Parathyroid adenoma (tissue), 2 donors: ENCODE results near the gene ADAMTS5.

ENCODE experiments used
- H2AFZ ChIP-seq: fragments of 300-600 bp; sonication (generic); one replicate; pipeline ENCODE4 v1.7.0; 2017; ENCODE audit warnings: antibody characterized with exemption, mild to moderate bottlenecking
- H3K27ac ChIP-seq: fragments of 300-600 bp; sonication (generic); one replicate; pipeline ENCODE4 v1.7.0; 2017
- H3K27me3 ChIP-seq: fragments of 300-600 bp; sonication (generic); one replicate; pipeline ENCODE4 v1.7.0; 2017; ENCODE audit warnings: low read length; ENCODE audit not compliant: control insufficient read depth, insufficient read depth
- H3K36me3 ChIP-seq: fragments of 300-600 bp; sonication (generic); one replicate; pipeline ENCODE4 v1.7.0; 2017; ENCODE audit warnings: low read length; ENCODE audit not compliant: control insufficient read depth, insufficient read depth
- H3K4me1 ChIP-seq: fragments of 300-600 bp; sonication (generic); one replicate; pipeline ENCODE4 v1.7.0; 2017; ENCODE audit warnings: control low read depth
- H3K4me2 ChIP-seq: fragments of 300-600 bp; sonication (generic); one replicate; pipeline ENCODE4 v1.7.0; 2017; ENCODE audit warnings: low read length
- H3K4me3 ChIP-seq: fragments of 300-600 bp; sonication (generic); one replicate; pipeline ENCODE4 v1.7.0; 2017; ENCODE audit warnings: low read depth, low read length
- H3K79me2 ChIP-seq: fragments of 300-600 bp; sonication (generic); one replicate; pipeline ENCODE4 v1.7.0; 2017; ENCODE audit warnings: control low read depth
- H3K9ac ChIP-seq: fragments of 300-600 bp; sonication (generic); one replicate; pipeline ENCODE4 v1.7.0; 2017; ENCODE audit warnings: mild to moderate bottlenecking
- H3K9me3 ChIP-seq: fragments of 300-600 bp; sonication (generic); one replicate; pipeline ENCODE4 v1.7.0; 2017; ENCODE audit warnings: low read length; ENCODE audit not compliant: control insufficient read depth
- CTCF ChIP-seq: fragments of 300-600 bp; sonication (generic); IDR thresholded peaks from one replicate; pipeline ENCODE4 v1.7.0; 2017; ENCODE audit warnings: antibody characterized with exemption, mild to moderate bottlenecking
- donor health status: primary hyperparathyroidism.

Gene ADAMTS5

GRCh38 chr21:26965907-26966581, 844 bp downstream of the ADAMTS5 start:
- Histone ChIP-seq H3K4me2 (peak overlapping the region; percentile 74), H3K79me2 (no peaks in the 10 kb centered on the region), H3K27me3 (no peaks in the 10 kb centered on the region), H3K4me1 (no peaks in the 10 kb centered on the region), H3K27ac (no peak overlapping the region), H3K4me3 (peak overlapping the region; percentile 68), H3K9ac (no peak overlapping the region), H3K9me3 (no peaks in the 10 kb centered on the region), H2AFZ (no peak overlapping the region), H3K36me3 (no peaks in the 10 kb centered on the region)
- no peak for TF ChIP-seq CTCF

DNA sequence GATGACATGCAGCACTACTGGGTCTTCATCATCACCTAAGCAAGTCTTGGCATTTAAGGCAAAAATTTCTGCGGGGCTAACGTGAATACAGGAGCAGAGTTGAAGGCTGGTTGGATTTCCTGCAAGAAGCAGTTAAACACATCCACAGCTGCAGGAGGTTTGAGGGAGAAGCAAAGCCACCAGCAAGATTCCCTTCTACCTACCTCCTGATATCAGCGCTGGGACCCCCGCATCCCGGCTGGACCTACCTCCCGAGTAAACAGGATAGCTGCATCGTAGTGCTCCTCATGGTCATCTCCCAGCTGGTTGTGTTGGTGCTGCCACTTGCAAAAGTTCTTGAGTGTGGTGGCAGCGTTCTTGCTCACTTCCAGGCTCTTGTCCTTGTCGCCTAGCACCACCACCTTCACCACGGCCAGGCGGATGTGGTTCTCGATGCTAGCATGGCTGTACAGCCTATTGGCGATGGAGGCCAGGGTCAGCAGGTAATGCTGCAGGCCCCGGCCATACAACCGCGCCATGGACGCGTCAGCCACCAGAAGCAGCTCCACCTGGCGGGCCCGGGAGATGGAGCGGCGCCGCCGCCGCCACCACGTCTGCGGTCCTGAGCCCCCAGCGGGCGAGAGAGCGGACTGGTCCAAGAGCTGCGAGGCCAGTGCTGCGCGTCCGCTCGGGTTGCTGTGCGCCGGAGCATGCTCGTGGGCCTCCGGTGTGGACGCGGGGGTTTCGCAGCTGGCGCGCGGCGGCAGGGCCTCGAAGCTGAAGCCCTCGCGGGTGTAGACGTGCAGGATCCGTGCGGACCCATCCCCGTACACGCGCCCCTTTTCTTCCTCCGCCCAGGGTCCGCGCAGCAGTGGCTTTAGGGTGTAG, 1.6 kb downstream of the ADAMTS5 start:
- H3K4me2 ChIP-seq: peak overlapping the region; percentile 74
- H3K4me3 ChIP-seq: peak overlapping the region; percentile 68
- H2AFZ ChIP-seq: peak overlapping the region; percentile 17
- no peaks in the 10 kb centered on the region for H3K79me2 ChIP-seq
- no peaks in the 10 kb centered on the region for H3K27me3 ChIP-seq
- H3K36me3 ChIP-seq: no peaks in the 10 kb centered on the region
- H3K27ac ChIP-seq: peak overlapping the region; percentile 2
- H3K4me1 ChIP-seq: no peaks in the 10 kb centered on the region
- TF ChIP-seq CTCF: no peak
- no peaks in the 10 kb centered on the region for H3K9me3 ChIP-seq
- H3K9ac ChIP-seq: no peak overlapping the region

DNA sequence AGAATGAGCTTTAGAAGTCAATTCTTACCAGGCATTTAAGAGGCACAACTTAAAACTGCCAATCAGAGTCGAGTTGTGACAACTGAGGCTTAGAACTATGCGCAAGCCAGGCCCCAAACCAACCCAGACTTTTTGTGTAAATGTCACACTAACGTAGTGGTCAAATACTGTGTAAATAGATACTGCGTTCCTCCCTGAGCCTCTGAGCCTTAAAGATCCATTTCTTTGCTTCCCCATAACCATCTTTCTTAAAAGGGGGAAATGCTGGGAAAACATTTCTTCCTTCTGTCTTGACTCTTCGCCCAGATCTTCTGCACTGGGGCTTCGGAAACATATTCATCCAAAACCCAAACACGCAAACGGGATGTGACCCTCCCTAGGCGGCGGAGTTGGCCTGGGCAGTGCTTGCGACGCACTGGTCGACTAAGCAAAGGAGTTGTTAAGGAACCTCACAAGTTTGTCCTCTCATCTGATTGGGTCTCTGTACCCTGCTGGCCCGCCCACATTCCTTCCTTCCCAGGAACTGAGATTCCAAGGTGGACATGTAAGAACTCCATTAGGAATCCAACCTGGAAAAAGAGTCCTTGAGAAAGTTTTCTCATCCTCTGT, 2.6 kb downstream of the ADAMTS5 start:
- H3K79me2 ChIP-seq: no peaks in the 10 kb centered on the region
- peak overlapping the region; percentile 6 for H3K27ac ChIP-seq
- peak overlapping the region; percentile 74 for H3K4me2 ChIP-seq
- no peak for TF ChIP-seq CTCF
- peak overlapping the region; percentile 68 for H3K4me3 ChIP-seq
- H3K27me3 ChIP-seq: no peaks in the 10 kb centered on the region
- H2AFZ ChIP-seq: no peak overlapping the region
- H3K9ac ChIP-seq: no peak overlapping the region
- no peaks in the 10 kb centered on the region for H3K36me3 ChIP-seq
- no peaks in the 10 kb centered on the region for H3K4me1 ChIP-seq
- no peaks in the 10 kb centered on the region for H3K9me3 ChIP-seq

- TF ChIP-seq CTCF: no peak
- no peaks in the 10 kb centered on the region for H3K4me1 ChIP-seq
- no peaks in the 10 kb centered on the region for H3K27me3 ChIP-seq
- no peaks in the 10 kb centered on the region for H3K79me2 ChIP-seq
- H3K27ac ChIP-seq: no peak overlapping the region
- peak overlapping the region; percentile 40 for H3K4me2 ChIP-seq
- no peak overlapping the region for H3K9ac ChIP-seq
- H3K4me3 ChIP-seq: peak overlapping the region; percentile 35
- H3K9me3 ChIP-seq: no peaks in the 10 kb centered on the region
- no peaks in the 10 kb centered on the region for H3K36me3 ChIP-seq
- H2AFZ ChIP-seq: no peak overlapping the region
These were observed 4.2 kb downstream of the ADAMTS5 start for GRCh38 chr21:26962621-26963181.
